LNCaP clone FGC (cell line): ENCODE measurements around the gene DAB2.

ENCODE experiments used
- DNase-seq: peaks from one replicate; pipeline ENCODE4 v3.0.0-alpha.2; 2011; ENCODE audit warnings: low read depth
- H3K4me3 ChIP-seq: 2 replicates; pipeline ENCODE4 v1.5.1; 2011; ENCODE audit warnings: mild to moderate bottlenecking, low read depth, low read length, control low read depth
- TF ChIP-seq, protein P1 (sequence below): IDR thresholded peaks from 2 replicates; pipeline ENCODE4 v1.5.1; 2012; ENCODE audit warnings: mild to moderate bottlenecking; ENCODE audit not compliant: control insufficient read depth, insufficient read depth; ENCODE audit errors: extremely low read depth

DAB2 gene

DNA sequence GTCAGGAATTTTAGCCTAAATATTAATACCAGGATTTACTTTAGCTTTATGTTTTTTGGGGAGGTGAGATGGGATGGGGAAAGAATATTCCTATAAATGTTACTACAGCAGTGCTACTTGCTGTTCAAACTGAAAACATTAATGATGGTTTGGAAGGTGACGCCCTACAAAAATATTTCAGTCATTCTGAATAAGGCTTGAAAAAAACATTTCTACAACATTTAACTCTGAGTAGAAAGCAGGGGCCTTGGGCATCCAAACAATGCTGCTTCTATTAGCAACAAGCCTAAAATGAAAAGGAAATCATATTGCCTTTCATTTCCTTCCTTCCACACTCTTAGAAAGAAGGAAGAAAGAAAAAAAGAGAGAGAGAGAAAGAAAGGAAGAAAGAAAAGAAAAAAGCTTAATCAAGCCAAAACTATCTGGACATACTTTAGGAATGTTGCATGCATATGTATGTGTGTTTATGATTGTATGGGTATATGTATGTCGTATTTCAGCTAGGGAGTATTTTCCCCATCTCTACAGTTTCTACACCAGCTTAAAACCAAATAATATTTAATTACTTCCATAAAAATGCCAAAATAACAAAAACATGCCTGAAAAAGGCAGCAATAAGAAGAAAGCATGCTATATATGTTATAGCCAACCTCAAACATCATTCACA lies 16.3 kb upstream of the DAB2 start:
- TF ChIP-seq, protein P1, sequence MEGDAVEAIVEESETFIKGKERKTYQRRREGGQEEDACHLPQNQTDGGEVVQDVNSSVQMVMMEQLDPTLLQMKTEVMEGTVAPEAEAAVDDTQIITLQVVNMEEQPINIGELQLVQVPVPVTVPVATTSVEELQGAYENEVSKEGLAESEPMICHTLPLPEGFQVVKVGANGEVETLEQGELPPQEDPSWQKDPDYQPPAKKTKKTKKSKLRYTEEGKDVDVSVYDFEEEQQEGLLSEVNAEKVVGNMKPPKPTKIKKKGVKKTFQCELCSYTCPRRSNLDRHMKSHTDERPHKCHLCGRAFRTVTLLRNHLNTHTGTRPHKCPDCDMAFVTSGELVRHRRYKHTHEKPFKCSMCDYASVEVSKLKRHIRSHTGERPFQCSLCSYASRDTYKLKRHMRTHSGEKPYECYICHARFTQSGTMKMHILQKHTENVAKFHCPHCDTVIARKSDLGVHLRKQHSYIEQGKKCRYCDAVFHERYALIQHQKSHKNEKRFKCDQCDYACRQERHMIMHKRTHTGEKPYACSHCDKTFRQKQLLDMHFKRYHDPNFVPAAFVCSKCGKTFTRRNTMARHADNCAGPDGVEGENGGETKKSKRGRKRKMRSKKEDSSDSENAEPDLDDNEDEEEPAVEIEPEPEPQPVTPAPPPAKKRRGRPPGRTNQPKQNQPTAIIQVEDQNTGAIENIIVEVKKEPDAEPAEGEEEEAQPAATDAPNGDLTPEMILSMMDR: no peak
- H3K4me3 ChIP-seq: no peak overlapping the region
- no peak for DNase-seq

- TF ChIP-seq, protein P1: no peak
- DNase-seq: no peak
- no peak overlapping the region for H3K4me3 ChIP-seq
Observed at GRCh38 chr5:39440192-39440957, 15.6 kb upstream of the DAB2 start.

DNA sequence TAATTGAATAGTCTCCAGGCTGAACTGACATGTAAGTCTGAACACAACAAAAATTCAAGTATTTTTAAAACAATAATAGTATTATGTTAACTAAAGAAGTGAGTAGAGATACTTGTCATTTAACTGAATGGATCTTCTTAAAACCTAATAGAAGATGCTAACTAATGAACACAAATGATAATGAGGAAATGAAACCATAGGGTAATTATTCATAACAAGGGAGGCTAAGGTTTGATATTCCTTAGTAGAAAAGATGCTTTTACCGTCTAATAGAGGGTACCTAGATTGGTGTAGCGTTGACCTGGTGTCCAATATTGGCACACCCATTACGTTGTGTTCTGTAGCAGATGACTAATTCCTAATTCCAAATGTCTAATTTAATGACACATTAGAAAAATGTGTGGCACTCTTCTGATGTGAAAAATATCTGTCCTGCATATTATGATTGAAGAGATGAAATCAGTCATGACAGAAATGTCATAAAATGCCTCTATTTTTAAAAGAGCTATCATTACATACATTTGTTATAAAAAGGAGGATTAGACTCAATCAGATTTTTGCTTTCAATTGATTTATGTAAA lies 14.9 kb upstream of the DAB2 start:
- TF ChIP-seq, protein P1: no peak
- no peak overlapping the region for H3K4me3 ChIP-seq
- no peak for DNase-seq

- no peak for DNase-seq
Observed at GRCh38 chr5:39437467-39437866, 12.7 kb upstream of the DAB2 start.

GRCh38 chr5:39433848-39434247 lies 9.1 kb upstream of the DAB2 start:
- H3K4me3 ChIP-seq: no peak overlapping the region
- DNase-seq: no peak
- TF ChIP-seq, protein P1: no peak

More at GRCh38 chr5:39437467-39437866, 12.7 kb upstream of the DAB2 start:
- TF ChIP-seq, protein P1: no peak
- no peak overlapping the region for H3K4me3 ChIP-seq

GRCh38 chr5:39432696-39433530 lies 8.1 kb upstream of the DAB2 start:
- TF ChIP-seq, protein P1: no peak
- no peak for DNase-seq
- H3K4me3 ChIP-seq: no peak overlapping the region
